PC-9 (cell line): ENCODE measurements around the gene IGFBP4. TPM values are rescaled to one million over a fixed set of nuclear protein-coding genes. Genes with fewer than 3 reads are reported as not detected.

Source experiments
- BruUV-seq: library from RNA; stranded (reverse); fragments of 400-500 nt; replicated peaks from 2 replicates; lab custom pipeline; 2021; lab: Mats Ljungman, UMichigan
- CTCF ChIA-PET: fragments of 300-600 bp; sonication (Branson Sonifier 250); formaldehyde crosslinking; loops from one replicate; lab custom pipeline; 2022; ENCODE audit warnings: antibody characterized with exemption; lab: Charles Lee
- POLR2A ChIA-PET: fragments of 300-600 bp; sonication (Branson Sonifier 250); formaldehyde crosslinking; loops from one replicate; lab custom pipeline; 2022; ENCODE audit warnings: antibody characterized with exemption; ENCODE audit not compliant: unreplicated experiment; lab: Charles Lee
- DNase-seq, 2 experiments: peaks; one replicate each; pipeline versions ENCODE4 v3.0.0 to v3.0.0-alpha.2; 2015 to 2022; ENCODE audit warnings: mixed read lengths in 1 of 2
- H2AFZ ChIP-seq: fragments of 200-600 bp; sonication (generic); 2 replicates; pipeline ENCODE4 v1.8.1; 2017; ENCODE audit warnings: antibody characterized with exemption
- H3F3A ChIP-seq: fragments of 200-600 bp; sonication (generic); 2 replicates; pipeline ENCODE4 v1.8.1; 2017; ENCODE audit warnings: antibody characterized with exemption, mild to moderate bottlenecking, low read depth; ENCODE audit not compliant: insufficient read depth
- H3K27ac ChIP-seq: fragments of 200-600 bp; sonication (generic); 2 replicates; pipeline ENCODE4 v1.6.1; 2016; ENCODE audit warnings: mixed run types
- H3K27me3 ChIP-seq: fragments of 200-600 bp; sonication (generic); 2 replicates; pipeline ENCODE4 v1.6.1; 2016; ENCODE audit warnings: low read depth, mixed run types; ENCODE audit not compliant: insufficient read depth
- H3K36me3 ChIP-seq: fragments of 200-600 bp; sonication (generic); 2 replicates; pipeline ENCODE4 v1.6.1; 2016; ENCODE audit warnings: low read depth, mixed run types
- H3K4me1 ChIP-seq: fragments of 200-600 bp; sonication (generic); replicated peaks from 2 replicates; pipeline ENCODE4 v1.6.1; 2016; ENCODE audit warnings: mixed run types; ENCODE audit not compliant: insufficient read depth
- H3K4me2 ChIP-seq: fragments of 200-600 bp; sonication (generic); 2 replicates; pipeline ENCODE4 v1.6.1; 2017; ENCODE audit warnings: mixed run types
- H3K4me3 ChIP-seq: fragments of 200-600 bp; sonication (generic); 2 replicates; pipeline ENCODE4 v1.6.1; 2016; ENCODE audit warnings: mixed run types
- H3K79me2 ChIP-seq: fragments of 200-600 bp; sonication (generic); 2 replicates; pipeline ENCODE4 v1.6.1; 2017; ENCODE audit warnings: low read depth, mixed run types
- H3K9me2 ChIP-seq: fragments of 200-600 bp; sonication (generic); 2 replicates; pipeline ENCODE4 v1.8.1; 2017; ENCODE audit warnings: mild to moderate bottlenecking; ENCODE audit not compliant: insufficient read depth
- H3K9me3 ChIP-seq: fragments of 200-600 bp; sonication (generic); 2 replicates; pipeline ENCODE4 v1.8.1; 2016; ENCODE audit warnings: low read depth; ENCODE audit not compliant: insufficient read depth
- H4K20me1 ChIP-seq: fragments of 200-600 bp; sonication (generic); 2 replicates; pipeline ENCODE4 v1.8.1; 2017; ENCODE audit not compliant: insufficient read depth
- EZH2 ChIP-seq: fragments of 200-600 bp; sonication (generic); IDR thresholded peaks from 2 replicates; pipeline ENCODE4 v1.8.0; 2017; ENCODE audit warnings: antibody characterized with exemption, low read depth
- intact Hi-C: fragments of 100-400 bp; cut with micrococcal nuclease; formaldehyde crosslinking; loops from one replicate; pipeline ENCODE4 v1.10.0; 2022; ENCODE audit not compliant: unreplicated experiment
- total RNA-seq: library from RNA; stranded (reverse); gene quantifications from 2 replicates; pipeline ENCODE4 v1.2.3, GENCODE V29; 2021
- TF ChIP-seq, protein P1 (sequence below): fragments of 200-600 bp; sonication (generic); conservative IDR thresholded peaks from 2 replicates; pipeline ENCODE4 v1.6.1; 2017; ENCODE audit warnings: mixed run types, antibody characterized with exemption, mild to moderate bottlenecking, moderate library complexity

Gene IGFBP4
- total RNA-seq, 1 experiment from 2014 or later: 138 TPM

DNA sequence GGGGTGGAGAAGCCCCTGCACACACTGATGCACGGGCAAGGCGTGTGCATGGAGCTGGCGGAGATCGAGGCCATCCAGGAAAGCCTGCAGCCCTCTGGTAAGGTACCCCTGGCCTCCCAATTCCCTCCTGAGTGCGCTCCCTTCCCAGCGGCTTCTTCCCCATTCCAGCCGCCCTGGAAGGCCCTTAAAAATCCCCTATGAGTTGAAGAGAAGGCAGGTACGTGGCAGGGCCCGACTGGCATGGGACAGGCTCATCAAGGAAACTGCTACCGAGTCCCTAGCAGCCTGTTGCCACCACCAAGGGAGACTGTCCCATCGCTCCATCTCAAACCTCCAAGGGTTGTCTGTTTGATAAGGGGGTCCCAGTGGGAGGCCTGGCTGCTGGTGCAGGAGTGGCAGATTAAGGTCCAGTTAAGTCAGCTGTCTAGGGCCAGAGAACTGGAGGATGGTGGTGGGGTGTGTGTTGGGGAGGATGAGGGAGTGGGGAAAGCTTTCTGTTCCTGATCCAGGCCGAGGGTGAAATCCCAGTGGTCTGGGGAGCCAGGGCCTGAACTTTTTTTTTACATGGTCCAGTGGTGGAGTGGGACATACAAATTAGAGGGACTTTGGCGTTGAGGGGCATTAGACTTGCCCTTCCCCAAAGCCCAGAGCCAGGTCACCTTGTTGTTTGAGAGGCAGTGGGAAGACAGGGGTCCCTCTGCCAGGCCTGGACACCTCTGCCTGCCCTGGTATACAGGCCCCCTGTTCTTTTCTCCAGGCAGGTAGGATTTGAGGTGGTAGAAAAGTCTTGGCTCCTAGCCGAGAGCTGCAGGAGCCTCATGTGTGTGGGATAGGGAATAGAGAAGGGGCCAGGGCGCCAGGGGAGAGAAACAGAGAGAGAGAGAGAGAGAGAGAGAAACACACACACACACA lies 994 bp downstream of the IGFBP4 start:
- H3K9me3 ChIP-seq: no peaks in the 10 kb centered on the region
- no peak overlapping the region for H3K27ac ChIP-seq
- H3K36me3 ChIP-seq: no peaks in the 10 kb centered on the region
- intact Hi-C loops: loop anchor here (5.0 kb wide), 2 partner anchors 48 to 73 kb away; no protein-coding TSS in a partner anchor
- ChIA-PET CTCF (interaction anchor here (0.9 to 1.2 kb wide), 3 partner anchors 9 to 89 kb away, joined by 3 to 7 read pairs (median 4); no protein-coding TSS in a partner anchor), POLR2A (interaction anchor here (0.5 to 1.2 kb wide), 5 partner anchors 21 to 1210 kb away, joined by 3 to 9 read pairs (median 5); no protein-coding TSS in a partner anchor)
- H3K9me2 ChIP-seq: no peaks in the 10 kb centered on the region
- H2AFZ ChIP-seq: peak overlapping the region; percentile 72
- peaks cover 19% of the 10 kb centered on the region for H3F3A ChIP-seq
- peak in 1 of 2 experiments; percentile 43 for DNase-seq
- peak overlapping the region; percentile 89 for H3K4me2 ChIP-seq
- no peaks in the 10 kb centered on the region; the same call in none of the 2 replicates for H3K79me2 ChIP-seq
- no peaks in the 10 kb centered on the region for H3K27me3 ChIP-seq
- TF ChIP-seq, protein P1, sequence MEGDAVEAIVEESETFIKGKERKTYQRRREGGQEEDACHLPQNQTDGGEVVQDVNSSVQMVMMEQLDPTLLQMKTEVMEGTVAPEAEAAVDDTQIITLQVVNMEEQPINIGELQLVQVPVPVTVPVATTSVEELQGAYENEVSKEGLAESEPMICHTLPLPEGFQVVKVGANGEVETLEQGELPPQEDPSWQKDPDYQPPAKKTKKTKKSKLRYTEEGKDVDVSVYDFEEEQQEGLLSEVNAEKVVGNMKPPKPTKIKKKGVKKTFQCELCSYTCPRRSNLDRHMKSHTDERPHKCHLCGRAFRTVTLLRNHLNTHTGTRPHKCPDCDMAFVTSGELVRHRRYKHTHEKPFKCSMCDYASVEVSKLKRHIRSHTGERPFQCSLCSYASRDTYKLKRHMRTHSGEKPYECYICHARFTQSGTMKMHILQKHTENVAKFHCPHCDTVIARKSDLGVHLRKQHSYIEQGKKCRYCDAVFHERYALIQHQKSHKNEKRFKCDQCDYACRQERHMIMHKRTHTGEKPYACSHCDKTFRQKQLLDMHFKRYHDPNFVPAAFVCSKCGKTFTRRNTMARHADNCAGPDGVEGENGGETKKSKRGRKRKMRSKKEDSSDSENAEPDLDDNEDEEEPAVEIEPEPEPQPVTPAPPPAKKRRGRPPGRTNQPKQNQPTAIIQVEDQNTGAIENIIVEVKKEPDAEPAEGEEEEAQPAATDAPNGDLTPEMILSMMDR: no peak
- TF ChIP-seq EZH2: no peak
- no peaks in the 10 kb centered on the region for H4K20me1 ChIP-seq
- BruUV-seq: TSS peak; percentile 50
- peaks cover 27% of the 10 kb centered on the region for H3K4me1 ChIP-seq
- peak overlapping the region; percentile 73 for H3K4me3 ChIP-seq

DNA sequence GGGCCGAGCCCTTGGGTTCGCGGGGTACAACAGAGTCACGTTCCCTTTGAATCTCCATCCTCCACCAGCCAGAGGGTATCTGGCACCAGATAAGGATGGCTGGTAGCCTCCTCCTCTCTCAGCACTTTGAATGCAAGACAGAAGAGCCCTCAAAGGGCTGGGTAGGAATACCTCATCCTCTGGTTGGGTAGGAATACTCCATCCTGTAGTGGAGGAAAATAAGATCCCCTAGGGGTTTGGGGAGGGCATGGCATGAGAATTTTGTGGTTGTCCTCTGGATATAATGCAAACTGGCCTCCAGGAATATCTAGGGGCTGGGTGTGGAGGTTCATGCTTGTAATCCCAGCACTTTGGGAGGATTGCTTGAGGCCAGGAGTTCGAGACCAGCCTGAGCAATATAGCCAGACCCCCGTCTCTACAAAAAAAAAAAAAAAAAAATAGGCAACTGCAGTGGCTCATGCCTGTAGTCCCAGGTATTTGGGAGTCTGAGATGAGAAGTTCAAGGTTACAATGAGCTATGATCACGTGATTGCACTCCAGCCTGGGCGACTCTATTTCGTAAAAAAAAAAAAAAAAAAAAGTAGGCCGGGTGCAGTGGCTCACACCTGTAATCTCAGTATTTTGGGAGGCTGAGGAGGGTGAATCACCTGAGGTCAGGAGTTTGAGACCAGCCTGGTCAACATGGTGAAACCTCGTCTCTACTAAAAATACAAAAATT lies 2.7 kb downstream of the IGFBP4 start:
- Histone ChIP-seq H3K9me2 (no peaks in the 10 kb centered on the region), H3K9me3 (no peaks in the 10 kb centered on the region), H3K27ac (no peak overlapping the region), H3K36me3 (no peaks in the 10 kb centered on the region), H2AFZ (no peak overlapping the region), H3K4me2 (peak overlapping the region; percentile 89), H4K20me1 (no peaks in the 10 kb centered on the region), H3K4me1 (peaks cover 27% of the 10 kb centered on the region), H3K79me2 (no peaks in the 10 kb centered on the region; the same call in none of the 2 replicates), H3K4me3 (peak overlapping the region; percentile 73; the same call in 1 of the 2 replicates), H3K27me3 (no peaks in the 10 kb centered on the region), H3F3A (peaks cover 21% of the 10 kb centered on the region)
- no peak for DNase-seq
- POLR2A ChIA-PET: interaction anchor here (0.7 kb wide), 1 partner anchor 66 kb away, joined by 3 read pairs; no protein-coding TSS in a partner anchor
- BruUV-seq: no TSS peak
- intact Hi-C loops: no loop called here
- TF ChIP-seq, protein P1: peak; percentile 29; the same call in 1 of the 2 replicates
- no peak for TF ChIP-seq EZH2
- CTCF ChIA-PET: interaction anchor here (0.7 to 0.8 kb wide), 4 partner anchors 31 to 85 kb away, joined by 3 to 11 read pairs (median 9); no protein-coding TSS in a partner anchor

DNA sequence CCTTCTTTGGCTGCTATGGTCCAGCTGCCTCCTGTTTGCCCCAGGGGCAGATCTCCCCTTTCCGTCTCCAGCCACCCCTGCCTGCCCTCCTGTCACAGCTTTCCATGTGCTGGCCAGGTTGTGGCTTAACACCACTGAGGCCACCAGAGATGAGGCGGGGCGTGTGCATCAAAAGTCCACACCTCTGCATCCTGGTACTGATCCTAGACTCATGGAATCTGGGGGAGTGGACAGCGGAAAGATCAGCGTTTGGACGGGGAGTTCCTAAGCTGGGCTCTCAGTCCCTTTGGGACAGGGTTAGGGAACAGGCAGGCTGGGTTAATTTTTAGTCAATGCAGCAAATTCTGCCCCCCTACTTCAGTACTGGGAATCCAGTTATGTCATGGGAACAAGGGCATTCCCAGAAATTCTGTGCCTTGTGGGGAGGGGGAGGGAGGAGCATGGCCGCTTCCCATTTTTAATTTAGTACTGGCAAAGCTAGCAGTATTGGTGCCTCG lies 3.9 kb downstream of the IGFBP4 start:
- Histone ChIP-seq H3K27ac (no peak overlapping the region), H3F3A (peaks cover 10% of the 10 kb centered on the region; the same call in 1 of the 2 replicates), H3K27me3 (no peaks in the 10 kb centered on the region), H3K9me3 (no peaks in the 10 kb centered on the region), H3K9me2 (no peaks in the 10 kb centered on the region), H3K36me3 (no peaks in the 10 kb centered on the region), H3K4me2 (no peak overlapping the region), H2AFZ (no peak overlapping the region), H3K79me2 (no peaks in the 10 kb centered on the region; the same call in none of the 2 replicates), H3K4me3 (no peak overlapping the region), H4K20me1 (no peaks in the 10 kb centered on the region), H3K4me1 (peaks cover 32% of the 10 kb centered on the region)
- intact Hi-C loops: no loop called here
- no peak for TF ChIP-seq EZH2
- TF ChIP-seq, protein P1: no peak
- CTCF ChIA-PET: interaction anchor here (0.6 kb wide), 1 partner anchor 1497 kb away, joined by 3 read pairs; no protein-coding TSS in a partner anchor
- DNase-seq: no peak
- POLR2A ChIA-PET: no interaction called here
- BruUV-seq: no TSS peak
